ENCODE data around the gene BLOC1S3.

- TF ChIP-seq POU6F1 (CRISPR knock-in tag; IDR thresholded peaks at IDR 0.05; ENCODE audit: borderline replicate concordance, low read depth) (no peak), ZNF70 (CRISPR knock-in tag; IDR thresholded peaks at IDR 0.05) (no peak), PATZ1 (CRISPR knock-in tag; IDR thresholded peaks at IDR 0.05; ENCODE audit: borderline replicate concordance) (no peak), ZNF8 (CRISPR knock-in tag; IDR thresholded peaks at IDR 0.05) (no peak)
Measured at GRCh38 chr19:45130888-45131615, 47.5 kb upstream of the BLOC1S3 start.
